Measurements from ENCODE around the gene CA5A.
"Not testable (repeated sequence)": the region's sequence is repeated elsewhere in the genome, so short reads cannot be mapped to it uniquely, and the experiment has no call there.

CA5A gene

GRCh38 chr16:87891764-87892163, 44.6 kb downstream of the CA5A start:
- no peaks in the 10 kb centered on the region for H3K9me3 ChIP-seq (ENCODE audit: control insufficient read depth, low read length)
- no peaks in the 10 kb centered on the region for H3K4me1 ChIP-seq (ENCODE audit: control insufficient read depth, insufficient read depth, low read length)
- H3K27me3 ChIP-seq (ENCODE audit: control insufficient read depth, insufficient read depth, low read length) = no peaks in the 10 kb centered on the region
- no peaks in the 10 kb centered on the region for H3K36me3 ChIP-seq (ENCODE audit: control insufficient read depth, insufficient read depth, low read length)
- H3K9ac ChIP-seq (ENCODE audit: low read length) = no peak overlapping the region
- no peak overlapping the region for H3K4me3 ChIP-seq (ENCODE audit: low read length)

DNA sequence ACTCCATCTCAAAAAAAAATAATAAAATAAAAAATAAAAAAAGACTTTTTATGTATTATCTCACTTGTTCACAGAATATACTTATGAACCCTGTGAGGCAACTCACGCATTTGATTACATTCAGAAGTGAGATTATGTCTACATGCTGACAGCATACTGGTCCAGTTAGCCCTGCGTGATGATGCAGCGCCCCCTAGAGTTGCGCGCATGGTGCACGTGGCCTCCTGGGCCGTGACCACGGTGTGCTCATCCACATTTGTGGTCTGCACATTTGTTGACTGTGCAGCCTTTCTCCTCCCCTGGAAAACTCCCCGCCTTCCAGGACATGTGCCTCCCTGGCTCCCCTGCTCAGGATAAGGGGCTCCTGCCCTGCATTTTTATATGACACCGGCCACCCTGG, 46.6 kb downstream of the CA5A start:
- H3K9ac ChIP-seq (ENCODE audit: low read length); H3K9me3 ChIP-seq (ENCODE audit: control insufficient read depth, low read length): not testable (repeated sequence)

GRCh38 chr16:87888346-87888745, 48.0 kb downstream of the CA5A start:
- H3K9me3 ChIP-seq (ENCODE audit: control insufficient read depth, low read length); H3K27me3 ChIP-seq (ENCODE audit: control insufficient read depth, insufficient read depth, low read length); H3K36me3 ChIP-seq (ENCODE audit: control insufficient read depth, insufficient read depth, low read length); H3K9ac ChIP-seq (ENCODE audit: low read length); H3K4me3 ChIP-seq (ENCODE audit: low read length); H3K4me1 ChIP-seq (ENCODE audit: control insufficient read depth, insufficient read depth, low read length): not testable (repeated sequence)

More for the DNA sequence above, 46.6 kb downstream of the CA5A start:
- H3K36me3 ChIP-seq (ENCODE audit: control insufficient read depth, insufficient read depth, low read length); H3K4me1 ChIP-seq (ENCODE audit: control insufficient read depth, insufficient read depth, low read length); H3K27me3 ChIP-seq (ENCODE audit: control insufficient read depth, insufficient read depth, low read length); H3K4me3 ChIP-seq (ENCODE audit: low read length): not testable (repeated sequence)

GRCh38 chr16:87887931-87888330, 48.4 kb downstream of the CA5A start:
- not testable (repeated sequence) for H3K9ac ChIP-seq (ENCODE audit: low read length); H3K27me3 ChIP-seq (ENCODE audit: control insufficient read depth, insufficient read depth, low read length)

DNA sequence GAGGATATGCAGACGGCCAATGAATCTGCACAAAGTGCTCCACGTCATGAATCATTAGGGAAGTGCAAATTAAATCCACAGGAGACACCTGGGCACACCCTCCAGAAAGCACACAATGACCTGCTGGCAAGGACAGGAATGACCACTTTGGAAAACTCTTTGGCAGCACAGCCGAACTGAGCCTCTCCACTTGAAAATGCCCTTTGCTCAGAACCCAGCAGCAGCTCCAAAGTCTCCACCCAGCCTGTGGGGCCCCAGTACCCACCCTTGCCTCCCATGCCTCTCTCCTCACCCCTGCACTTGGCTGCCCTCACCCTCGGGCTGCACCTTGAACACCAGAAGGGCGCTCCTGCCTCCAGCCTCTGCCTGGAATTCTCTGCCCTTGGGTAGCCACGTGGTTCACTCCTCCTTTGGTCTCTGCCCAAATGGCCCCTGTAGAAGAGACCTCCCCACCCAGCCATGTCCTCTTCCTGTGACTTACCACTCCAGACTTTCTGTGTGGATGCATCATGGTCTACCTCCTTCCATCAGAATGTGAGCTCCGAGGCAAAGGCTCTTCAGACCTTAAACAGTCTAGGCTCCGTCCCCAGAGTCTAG, 50.9 kb downstream of the CA5A start:
- H3K4me3 ChIP-seq (ENCODE audit: low read length); H3K9me3 ChIP-seq (ENCODE audit: control insufficient read depth, low read length): not testable (repeated sequence)

More at GRCh38 chr16:87887931-87888330, 48.4 kb downstream of the CA5A start:
- not testable (repeated sequence) for H3K9me3 ChIP-seq (ENCODE audit: control insufficient read depth, low read length); H3K4me1 ChIP-seq (ENCODE audit: control insufficient read depth, insufficient read depth, low read length); H3K36me3 ChIP-seq (ENCODE audit: control insufficient read depth, insufficient read depth, low read length); H3K4me3 ChIP-seq (ENCODE audit: low read length)

DNA sequence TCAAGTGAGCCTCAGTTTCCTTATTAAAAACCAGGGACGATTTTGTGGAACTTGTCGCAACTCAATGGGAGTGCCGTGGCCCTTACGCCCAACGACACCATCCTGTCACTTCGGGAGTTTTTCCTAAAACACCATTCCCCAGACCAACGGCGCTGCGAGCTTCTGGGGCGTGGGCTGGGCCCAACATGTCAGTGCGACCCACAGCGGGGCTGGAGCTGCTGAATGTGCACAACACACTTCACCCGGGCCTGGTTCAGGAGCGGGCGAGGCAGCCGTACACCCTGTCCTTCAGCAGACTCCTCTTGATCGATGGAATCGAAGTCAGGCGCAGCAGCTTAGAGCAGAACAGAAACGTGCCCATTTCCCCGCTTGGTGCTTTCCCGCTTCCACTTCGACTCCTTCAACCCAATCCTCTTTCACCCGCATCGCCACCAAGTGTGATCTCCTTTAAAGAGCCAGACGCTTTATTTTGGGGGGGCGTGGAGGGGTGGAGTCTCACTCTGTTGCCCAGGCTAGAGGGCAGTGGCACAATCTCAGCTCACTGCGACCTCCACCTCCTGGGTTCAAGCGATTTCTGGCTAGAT, 53.8 kb downstream of the CA5A start:
- peaks cover 15% of the 10 kb centered on the region for H3K4me1 ChIP-seq (ENCODE audit: control insufficient read depth, insufficient read depth, low read length)
- no peaks in the 10 kb centered on the region for H3K9me3 ChIP-seq (ENCODE audit: control insufficient read depth, low read length)
- no peaks in the 10 kb centered on the region for H3K36me3 ChIP-seq (ENCODE audit: control insufficient read depth, insufficient read depth, low read length)
- H3K27me3 ChIP-seq (ENCODE audit: control insufficient read depth, insufficient read depth, low read length) = peaks cover 15% of the 10 kb centered on the region
- no peak overlapping the region for H3K4me3 ChIP-seq (ENCODE audit: low read length)
- H3K9ac ChIP-seq (ENCODE audit: low read length) = no peak overlapping the region

More for the DNA sequence above, 50.9 kb downstream of the CA5A start:
- peaks cover 11% of the 10 kb centered on the region for H3K27me3 ChIP-seq (ENCODE audit: control insufficient read depth, insufficient read depth, low read length)
- H3K9ac ChIP-seq (ENCODE audit: low read length); H3K36me3 ChIP-seq (ENCODE audit: control insufficient read depth, insufficient read depth, low read length): not testable (repeated sequence)
- H3K4me1 ChIP-seq (ENCODE audit: control insufficient read depth, insufficient read depth, low read length) = peaks cover 15% of the 10 kb centered on the region

GRCh38 chr16:87881324-87882200, 54.8 kb downstream of the CA5A start:
- H3K4me3 ChIP-seq (ENCODE audit: low read length) = no peak overlapping the region
- H3K4me1 ChIP-seq (ENCODE audit: control insufficient read depth, insufficient read depth, low read length) = peaks cover 15% of the 10 kb centered on the region
- H3K27me3 ChIP-seq (ENCODE audit: control insufficient read depth, insufficient read depth, low read length) = peaks cover 15% of the 10 kb centered on the region
- no peak overlapping the region for H3K9ac ChIP-seq (ENCODE audit: low read length)
- H3K36me3 ChIP-seq (ENCODE audit: control insufficient read depth, insufficient read depth, low read length) = no peaks in the 10 kb centered on the region
- H3K9me3 ChIP-seq (ENCODE audit: control insufficient read depth, low read length) = no peaks in the 10 kb centered on the region

- Histone ChIP-seq H3K9ac (ENCODE audit: low read length) (no peak overlapping the region), H3K9me3 (ENCODE audit: control insufficient read depth, low read length) (no peaks in the 10 kb centered on the region), H3K4me1 (ENCODE audit: control insufficient read depth, insufficient read depth, low read length) (peaks cover 11% of the 10 kb centered on the region), H3K4me3 (ENCODE audit: low read length) (no peak overlapping the region), H3K27me3 (ENCODE audit: control insufficient read depth, insufficient read depth, low read length) (peaks cover 15% of the 10 kb centered on the region), H3K36me3 (ENCODE audit: control insufficient read depth, insufficient read depth, low read length) (no peaks in the 10 kb centered on the region)
Measured at GRCh38 chr16:87880117-87880696, 56.1 kb downstream of the CA5A start.

DNA sequence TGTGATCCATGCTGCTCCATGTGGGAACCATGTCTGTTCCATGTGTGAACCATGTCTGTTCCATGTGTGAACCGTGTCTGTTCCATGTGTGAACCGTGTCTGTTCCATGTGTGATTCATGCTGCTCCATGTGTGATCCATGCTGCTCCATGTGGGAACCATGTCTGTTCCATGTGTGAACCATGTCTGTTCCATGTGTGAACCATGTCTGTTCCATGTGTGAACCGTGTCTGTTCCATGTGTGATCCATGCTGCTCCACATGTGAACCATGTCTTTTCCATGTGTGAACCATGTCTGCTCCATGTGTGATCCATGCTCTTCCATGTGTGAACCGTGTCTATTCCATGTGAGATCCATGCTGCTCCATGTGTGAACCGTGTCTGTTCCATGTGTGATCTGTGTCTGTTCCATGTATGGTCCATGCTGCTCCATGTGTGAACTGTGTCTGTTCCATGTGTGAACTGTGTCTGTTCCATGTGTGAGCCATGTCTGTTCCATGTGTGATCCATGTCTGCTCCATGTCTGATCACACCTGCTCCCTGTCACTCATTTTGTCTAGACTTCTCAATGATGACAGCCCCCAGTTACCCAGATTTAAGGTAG, 56.8 kb downstream of the CA5A start:
- not testable (repeated sequence) for H3K4me3 ChIP-seq (ENCODE audit: low read length); H3K36me3 ChIP-seq (ENCODE audit: control insufficient read depth, insufficient read depth, low read length); H3K9ac ChIP-seq (ENCODE audit: low read length); H3K9me3 ChIP-seq (ENCODE audit: control insufficient read depth, low read length)
- H3K4me1 ChIP-seq (ENCODE audit: control insufficient read depth, insufficient read depth, low read length) = peaks cover 11% of the 10 kb centered on the region
- H3K27me3 ChIP-seq (ENCODE audit: control insufficient read depth, insufficient read depth, low read length) = peaks cover 15% of the 10 kb centered on the region

- H3K4me3 ChIP-seq (ENCODE audit: low read length) = no peak overlapping the region
- H3K9ac ChIP-seq (ENCODE audit: low read length) = no peak overlapping the region
- H3K27me3 ChIP-seq (ENCODE audit: control insufficient read depth, insufficient read depth, low read length) = peaks cover 15% of the 10 kb centered on the region
- no peaks in the 10 kb centered on the region for H3K36me3 ChIP-seq (ENCODE audit: control insufficient read depth, insufficient read depth, low read length)
- H3K9me3 ChIP-seq (ENCODE audit: control insufficient read depth, low read length) = no peaks in the 10 kb centered on the region
- H3K4me1 ChIP-seq (ENCODE audit: control insufficient read depth, insufficient read depth, low read length) = peaks cover 11% of the 10 kb centered on the region
Measured at GRCh38 chr16:87878704-87879103, 57.6 kb downstream of the CA5A start.

GRCh38 chr16:87877942-87878507, 58.3 kb downstream of the CA5A start:
- peaks cover 15% of the 10 kb centered on the region for H3K27me3 ChIP-seq (ENCODE audit: control insufficient read depth, insufficient read depth, low read length)
- no peak overlapping the region for H3K4me3 ChIP-seq (ENCODE audit: low read length)
- peaks cover 11% of the 10 kb centered on the region for H3K4me1 ChIP-seq (ENCODE audit: control insufficient read depth, insufficient read depth, low read length)
- no peaks in the 10 kb centered on the region for H3K36me3 ChIP-seq (ENCODE audit: control insufficient read depth, insufficient read depth, low read length)
- no peaks in the 10 kb centered on the region for H3K9me3 ChIP-seq (ENCODE audit: control insufficient read depth, low read length)
- no peak overlapping the region for H3K9ac ChIP-seq (ENCODE audit: low read length)

All from mucosa of stomach (tissue), 1 donor.